ENCODE measurements around the gene PCSK5. TPM values are rescaled to one million over a fixed set of nuclear protein-coding genes. Genes with fewer than 3 reads are reported as not detected.

Gene PCSK5
- polyA plus RNA-seq, 3 donors: 4.8 to 13.0 (median 7.1) TPM

DNA sequence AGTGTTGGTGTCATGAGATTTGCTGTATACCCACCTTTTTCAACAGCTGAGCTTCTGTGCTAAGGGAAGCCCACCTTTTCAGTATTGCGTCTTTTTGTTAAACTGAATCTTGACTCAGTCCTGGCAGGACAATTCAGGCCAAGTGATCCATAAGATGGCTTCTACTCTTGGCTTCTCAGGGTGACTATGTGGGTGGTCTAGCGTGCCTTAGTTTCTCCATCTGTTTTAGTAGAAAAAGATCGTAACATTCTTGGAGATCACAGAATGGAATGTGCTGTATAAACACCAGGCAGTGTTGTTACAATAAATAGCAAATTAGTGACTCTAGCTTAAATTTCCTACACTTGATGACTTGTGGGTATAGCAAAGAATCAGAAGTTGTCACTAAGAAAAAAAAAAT, 66.6 kb downstream of the PCSK5 start:
- H2AFZ ChIP-seq (ENCODE audit: insufficient read depth, low read depth, low read length, poor library complexity, severe bottlenecking): no peak overlapping the region
- H3K79me2 ChIP-seq (ENCODE audit: insufficient read depth, low read length): no peaks in the 10 kb centered on the region
- intact Hi-C loops (cut with micrococcal nuclease): no loop called here
- peaks cover 0 to 5% (median 0%) of the 10 kb centered on the region in 7 donors for H3K9me3 Mint-ChIP-seq
- no peaks in the 10 kb centered on the region for H3K4me1 Mint-ChIP-seq
- H3K9me3 ChIP-seq (replicated peaks in 1 of 2; ENCODE audit: control insufficient read depth in 1 of 2, insufficient read depth in 1 of 2, low read length in 2 of 2): no peaks in the 10 kb centered on the region
- no peak overlapping the region for H3K9ac ChIP-seq (ENCODE audit: insufficient read depth, low read length, poor library complexity, severe bottlenecking)
- no peak overlapping the region for H3K4me3 Mint-ChIP-seq
- no peak for DNase-seq
- peaks cover 24% of the 10 kb centered on the region for H4K20me1 ChIP-seq (ENCODE audit: insufficient read depth, low read length)
- H3K27me3 ChIP-seq (ENCODE audit: control insufficient read depth in 2 of 2, insufficient read depth in 2 of 2, low read length in 2 of 2): no peaks in the 10 kb centered on the region
- peaks cover 6 to 17% of the 10 kb centered on the region in 2 donors for H3K36me3 Mint-ChIP-seq
- H3K27me3 Mint-ChIP-seq (ENCODE audit: low read depth in 3 of 3): peaks cover 0 to 5% (median 0%) of the 10 kb centered on the region in 3 donors
- no peak overlapping the region for H3K4me3 ChIP-seq (replicated peaks in 1 of 3; ENCODE audit: low read depth in 2 of 3, low read length in 3 of 3)
- H3K4me1 ChIP-seq (ENCODE audit: control insufficient read depth in 1 of 2, insufficient read depth in 2 of 2, low read length in 2 of 2): no peaks in the 10 kb centered on the region
- peak overlapping the region in 1 of 7 donors; percentile 13 for H3K27ac Mint-ChIP-seq
- H3K27ac ChIP-seq (ENCODE audit: low read depth in 1 of 2, low read length in 2 of 2): no peak overlapping the region
- WGBS (ENCODE audit: insufficient coverage): 100% methylated on average over 1 of the region's 3 CpGs
- no peak for TF ChIP-seq CTCF (IDR thresholded peaks at IDR 0.05)
- peaks cover 0 to 5% of the 10 kb centered on the region in 2 donors for H3K36me3 ChIP-seq (replicated peaks in 1 of 2; ENCODE audit: control insufficient read depth in 1 of 2, insufficient read depth in 2 of 2, low read length in 2 of 2)
- H3K4me2 ChIP-seq (replicated peaks; ENCODE audit: extremely low read depth, low read length, poor library complexity, severe bottlenecking): no peak overlapping the region

GRCh38 chr9:75958226-75958625, 67.8 kb downstream of the PCSK5 start:
- peaks cover 33% of the 10 kb centered on the region for H4K20me1 ChIP-seq (ENCODE audit: insufficient read depth, low read length)
- no CpG with 5 or more reads among the region's 3 CpGs for WGBS (ENCODE audit: insufficient coverage)
- H3K27ac ChIP-seq (ENCODE audit: low read depth in 1 of 2, low read length in 2 of 2): no peak overlapping the region
- Mint-ChIP-seq H3K36me3 (peaks cover 3 to 16% of the 10 kb centered on the region in 2 donors), H3K27me3 (ENCODE audit: low read depth in 3 of 3) (peaks cover 0 to 2% (median 0%) of the 10 kb centered on the region in 3 donors), H3K27ac (no peak overlapping the region), H3K9me3 (peaks cover 0 to 1% (median 0%) of the 10 kb centered on the region in 7 donors), H3K4me1 (no peaks in the 10 kb centered on the region), H3K4me3 (no peak overlapping the region)
- H3K9ac ChIP-seq (ENCODE audit: insufficient read depth, low read length, poor library complexity, severe bottlenecking): no peak overlapping the region
- H3K27me3 ChIP-seq (ENCODE audit: control insufficient read depth in 2 of 2, insufficient read depth in 2 of 2, low read length in 2 of 2): no peaks in the 10 kb centered on the region
- TF ChIP-seq CTCF (IDR thresholded peaks at IDR 0.05): no peak
- DNase-seq: no peak
- no peaks in the 10 kb centered on the region for H3K4me1 ChIP-seq (ENCODE audit: control insufficient read depth in 1 of 2, insufficient read depth in 2 of 2, low read length in 2 of 2)
- H3K79me2 ChIP-seq (ENCODE audit: insufficient read depth, low read length): no peaks in the 10 kb centered on the region
- intact Hi-C loops (cut with micrococcal nuclease): no loop called here
- no peak overlapping the region for H2AFZ ChIP-seq (ENCODE audit: insufficient read depth, low read depth, low read length, poor library complexity, severe bottlenecking)
- H3K36me3 ChIP-seq (replicated peaks in 1 of 2; ENCODE audit: control insufficient read depth in 1 of 2, insufficient read depth in 2 of 2, low read length in 2 of 2): peaks cover 0 to 5% of the 10 kb centered on the region in 2 donors
- no peak overlapping the region for H3K4me3 ChIP-seq (replicated peaks in 1 of 3; ENCODE audit: low read depth in 2 of 3, low read length in 3 of 3)
- H3K9me3 ChIP-seq (replicated peaks in 1 of 2; ENCODE audit: control insufficient read depth in 1 of 2, insufficient read depth in 1 of 2, low read length in 2 of 2): no peaks in the 10 kb centered on the region
- H3K4me2 ChIP-seq (replicated peaks; ENCODE audit: extremely low read depth, low read length, poor library complexity, severe bottlenecking): no peak overlapping the region
